Loucy (cell line): ENCODE data around the gene MEF2A.

Source experiments
- H2AFZ ChIP-seq: fragments of 200-600 bp; sonication (generic); 2 replicates; pipeline ENCODE4 v1.6.0; 2016; ENCODE audit warnings: antibody characterized with exemption, mild to moderate bottlenecking, low read length, moderate library complexity
- H3F3A ChIP-seq: fragments of 200-600 bp; 2 replicates; pipeline ENCODE4 v1.6.0; 2016; ENCODE audit warnings: antibody characterized with exemption, low read depth, mild to moderate bottlenecking
- H3K27me3 ChIP-seq: fragments of 200-600 bp; sonication (generic); 2 replicates; pipeline ENCODE4 v1.6.1; 2014; ENCODE audit warnings: low read length, mild to moderate bottlenecking; ENCODE audit not compliant: insufficient read depth, poor library complexity, severe bottlenecking
- H3K36me3 ChIP-seq: fragments of 200-600 bp; sonication (generic); 2 replicates; pipeline ENCODE4 v1.6.1; 2016; ENCODE audit warnings: low read length; ENCODE audit not compliant: insufficient read depth
- H3K4me1 ChIP-seq: fragments of 200-600 bp; sonication (generic); 2 replicates; pipeline ENCODE4 v1.5.1; 2014; ENCODE audit warnings: low read length, mild to moderate bottlenecking; ENCODE audit not compliant: insufficient read depth, poor library complexity, severe bottlenecking
- H3K4me2 ChIP-seq: fragments of 200-600 bp; sonication (generic); 2 replicates; pipeline ENCODE4 v1.6.0; 2014; ENCODE audit warnings: antibody characterized with exemption, low read length, low read depth, mild to moderate bottlenecking; ENCODE audit not compliant: poor library complexity, severe bottlenecking
- H3K4me3 ChIP-seq: fragments of 200-600 bp; sonication (generic); 2 replicates; pipeline ENCODE4 v1.5.1; 2014; ENCODE audit warnings: low read length, mild to moderate bottlenecking, mixed read lengths; ENCODE audit not compliant: poor library complexity, severe bottlenecking
- H3K79me2 ChIP-seq: fragments of 200-600 bp; sonication (generic); 2 replicates; pipeline ENCODE4 v1.6.1; 2014; ENCODE audit warnings: low read length; ENCODE audit not compliant: insufficient read depth
- H3K9ac ChIP-seq: fragments of 200-600 bp; sonication (generic); 2 replicates; pipeline ENCODE4 v1.6.0; 2014; ENCODE audit warnings: mild to moderate bottlenecking, low read depth, low read length, moderate library complexity; ENCODE audit not compliant: poor library complexity, severe bottlenecking
- H3K9me2 ChIP-seq: fragments of 200-600 bp; sonication (generic); replicated peaks from 2 replicates; pipeline ENCODE4 v1.6.1; 2016; ENCODE audit warnings: low read depth, low read length, mixed read lengths
- H3K9me3 ChIP-seq: fragments of 200-600 bp; sonication (generic); 2 replicates; pipeline ENCODE4 v1.6.1; 2014; ENCODE audit warnings: mild to moderate bottlenecking, antibody characterized with exemption, low read length, low read depth; ENCODE audit not compliant: insufficient read depth
- H4K20me1 ChIP-seq: fragments of 200-600 bp; sonication (generic); 2 replicates; pipeline ENCODE4 v1.6.0; 2014; ENCODE audit warnings: antibody characterized with exemption, low read length, mild to moderate bottlenecking; ENCODE audit not compliant: insufficient read depth, poor library complexity, severe bottlenecking
- EZH2phosphoT487 ChIP-seq: fragments of 200-600 bp; IDR thresholded peaks from 2 replicates; pipeline ENCODE4 v1.6.1; 2018; ENCODE audit warnings: antibody characterized with exemption, mild to moderate bottlenecking, moderate library complexity, borderline replicate concordance
- TF ChIP-seq, protein P1 (sequence below): fragments of 200-600 bp; sonication (generic); conservative IDR thresholded peaks from 2 replicates; pipeline ENCODE4 v1.5.1; 2014; ENCODE audit warnings: mild to moderate bottlenecking, antibody characterized with exemption, low read length

Gene MEF2A

DNA sequence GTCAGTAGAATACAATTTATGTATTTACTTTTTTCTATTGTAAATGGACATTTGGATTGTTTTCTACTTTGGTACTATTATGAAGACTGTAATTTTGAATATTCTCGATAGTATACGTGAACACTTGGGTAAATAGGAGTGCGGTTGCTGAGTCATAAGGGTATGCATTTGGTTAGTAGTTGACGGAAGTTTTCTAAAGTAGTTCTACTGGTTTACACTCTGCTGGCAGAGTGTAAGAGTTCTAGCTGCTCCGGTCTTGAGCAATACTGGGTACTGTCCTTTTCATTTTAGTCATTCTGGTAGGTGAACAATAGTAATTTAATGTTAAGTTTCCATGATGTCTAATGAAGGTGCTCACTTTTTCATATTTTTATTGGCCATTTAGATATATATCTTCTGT, 70.0 kb downstream of the MEF2A start:
- H2AFZ ChIP-seq, result no peak overlapping the region
- H3K9ac ChIP-seq, result no peak overlapping the region
- no peak overlapping the region for H3K4me3 ChIP-seq
- no peaks in the 10 kb centered on the region for H3F3A ChIP-seq
- H3K9me3 ChIP-seq, result peaks cover 11% of the 10 kb centered on the region; the same call in 1 of the 2 replicates
- H3K4me1 ChIP-seq, result peaks cover 13% of the 10 kb centered on the region
- TF ChIP-seq, protein P1, sequence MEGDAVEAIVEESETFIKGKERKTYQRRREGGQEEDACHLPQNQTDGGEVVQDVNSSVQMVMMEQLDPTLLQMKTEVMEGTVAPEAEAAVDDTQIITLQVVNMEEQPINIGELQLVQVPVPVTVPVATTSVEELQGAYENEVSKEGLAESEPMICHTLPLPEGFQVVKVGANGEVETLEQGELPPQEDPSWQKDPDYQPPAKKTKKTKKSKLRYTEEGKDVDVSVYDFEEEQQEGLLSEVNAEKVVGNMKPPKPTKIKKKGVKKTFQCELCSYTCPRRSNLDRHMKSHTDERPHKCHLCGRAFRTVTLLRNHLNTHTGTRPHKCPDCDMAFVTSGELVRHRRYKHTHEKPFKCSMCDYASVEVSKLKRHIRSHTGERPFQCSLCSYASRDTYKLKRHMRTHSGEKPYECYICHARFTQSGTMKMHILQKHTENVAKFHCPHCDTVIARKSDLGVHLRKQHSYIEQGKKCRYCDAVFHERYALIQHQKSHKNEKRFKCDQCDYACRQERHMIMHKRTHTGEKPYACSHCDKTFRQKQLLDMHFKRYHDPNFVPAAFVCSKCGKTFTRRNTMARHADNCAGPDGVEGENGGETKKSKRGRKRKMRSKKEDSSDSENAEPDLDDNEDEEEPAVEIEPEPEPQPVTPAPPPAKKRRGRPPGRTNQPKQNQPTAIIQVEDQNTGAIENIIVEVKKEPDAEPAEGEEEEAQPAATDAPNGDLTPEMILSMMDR, result no peak
- no peak for TF ChIP-seq EZH2phosphoT487
- H3K27me3 ChIP-seq, result no peaks in the 10 kb centered on the region
- H3K36me3 ChIP-seq, result peaks cover 39% of the 10 kb centered on the region
- peaks cover 23% of the 10 kb centered on the region for H4K20me1 ChIP-seq
- H3K79me2 ChIP-seq, result peaks cover 68% of the 10 kb centered on the region
- H3K4me2 ChIP-seq, result no peak overlapping the region
- H3K9me2 ChIP-seq, result no peaks in the 10 kb centered on the region

DNA sequence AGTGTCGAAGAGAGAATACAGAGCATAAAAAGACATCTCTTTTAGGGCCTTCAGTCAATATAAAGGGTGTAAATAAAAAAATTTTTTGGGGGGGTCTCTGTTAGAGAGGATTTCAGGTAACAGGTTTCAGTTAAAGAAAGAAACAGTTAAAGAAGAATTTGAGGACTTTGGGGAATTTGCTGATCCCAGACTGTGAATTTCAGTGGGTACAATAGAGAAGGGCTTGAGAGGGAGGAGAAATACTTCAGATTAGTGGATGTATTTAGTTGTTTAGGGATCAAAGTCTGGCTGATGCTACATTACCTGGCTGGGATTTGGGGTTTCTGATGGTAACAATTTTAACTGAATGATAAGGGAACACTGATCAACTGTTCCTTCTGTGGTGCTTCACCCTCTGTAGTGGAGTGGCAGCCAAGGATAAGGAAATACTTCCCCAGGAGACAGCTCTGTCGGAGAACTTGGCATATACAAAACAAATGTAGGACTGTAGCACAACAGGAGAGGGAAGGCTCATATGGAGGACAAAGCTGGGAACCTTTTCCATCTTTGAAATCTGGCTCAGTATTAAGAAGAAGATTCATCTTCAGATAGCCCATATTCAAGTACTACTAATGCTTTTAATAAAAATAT, 79.2 kb downstream of the MEF2A start:
- Histone ChIP-seq H3K9ac (no peak overlapping the region), H3K9me3 (peaks cover 14% of the 10 kb centered on the region), H3F3A (no peaks in the 10 kb centered on the region), H3K4me3 (no peak overlapping the region), H3K4me2 (no peak overlapping the region), H3K4me1 (no peaks in the 10 kb centered on the region), H3K9me2 (no peaks in the 10 kb centered on the region), H2AFZ (no peak overlapping the region), H3K36me3 (peaks cover 64% of the 10 kb centered on the region), H3K79me2 (peaks cover 20% of the 10 kb centered on the region), H3K27me3 (no peaks in the 10 kb centered on the region), H4K20me1 (no peaks in the 10 kb centered on the region)
- TF ChIP-seq EZH2phosphoT487, result no peak
- TF ChIP-seq, protein P1, result no peak

DNA sequence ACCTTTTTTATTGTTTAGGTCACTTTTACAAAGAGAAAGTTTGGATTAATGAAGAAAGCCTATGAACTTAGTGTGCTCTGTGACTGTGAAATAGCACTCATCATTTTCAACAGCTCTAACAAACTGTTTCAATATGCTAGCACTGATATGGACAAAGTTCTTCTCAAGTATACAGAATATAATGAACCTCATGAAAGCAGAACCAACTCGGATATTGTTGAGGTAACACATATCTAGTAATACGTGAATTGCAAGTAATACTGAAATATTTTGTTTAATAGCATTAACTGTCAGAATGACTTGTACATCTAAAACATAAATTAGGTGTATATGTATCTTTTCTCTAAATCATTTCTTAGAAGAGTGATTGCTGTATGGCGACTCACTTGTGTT, 79.8 kb downstream of the MEF2A start:
- Histone ChIP-seq H3K9me3 (peaks cover 14% of the 10 kb centered on the region), H3K9ac (no peak overlapping the region), H3K4me3 (no peak overlapping the region), H2AFZ (no peak overlapping the region), H3K36me3 (peaks cover 69% of the 10 kb centered on the region), H3K27me3 (no peaks in the 10 kb centered on the region), H4K20me1 (no peaks in the 10 kb centered on the region), H3K4me2 (no peak overlapping the region), H3K9me2 (no peaks in the 10 kb centered on the region), H3K79me2 (peaks cover 15% of the 10 kb centered on the region), H3K4me1 (no peaks in the 10 kb centered on the region), H3F3A (no peaks in the 10 kb centered on the region)
- TF ChIP-seq, protein P1, result no peak
- TF ChIP-seq EZH2phosphoT487, result no peak
